ENCODE results near the gene PLA2G4A.

DNA sequence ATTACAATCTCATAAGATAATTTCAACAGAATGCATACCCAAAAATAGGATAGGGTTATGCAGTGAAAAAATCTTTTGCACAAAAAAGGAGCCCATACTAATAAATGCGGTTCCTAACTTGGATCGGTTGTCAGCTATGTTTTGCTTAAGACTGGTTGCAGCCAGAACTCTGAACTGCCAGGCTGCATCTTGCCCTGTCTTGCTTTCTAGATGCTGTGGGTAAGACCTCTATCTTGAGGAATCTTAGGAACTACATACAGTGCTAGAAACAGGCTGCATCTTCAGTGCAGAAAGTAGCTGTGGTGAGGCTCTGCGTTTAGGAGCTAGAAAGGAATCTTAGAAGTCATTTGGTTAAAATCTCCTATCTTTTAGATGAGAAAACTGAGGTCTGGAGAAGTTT, 45.6 kb upstream of the PLA2G4A start:
- TF ChIP-seq, protein P1, sequence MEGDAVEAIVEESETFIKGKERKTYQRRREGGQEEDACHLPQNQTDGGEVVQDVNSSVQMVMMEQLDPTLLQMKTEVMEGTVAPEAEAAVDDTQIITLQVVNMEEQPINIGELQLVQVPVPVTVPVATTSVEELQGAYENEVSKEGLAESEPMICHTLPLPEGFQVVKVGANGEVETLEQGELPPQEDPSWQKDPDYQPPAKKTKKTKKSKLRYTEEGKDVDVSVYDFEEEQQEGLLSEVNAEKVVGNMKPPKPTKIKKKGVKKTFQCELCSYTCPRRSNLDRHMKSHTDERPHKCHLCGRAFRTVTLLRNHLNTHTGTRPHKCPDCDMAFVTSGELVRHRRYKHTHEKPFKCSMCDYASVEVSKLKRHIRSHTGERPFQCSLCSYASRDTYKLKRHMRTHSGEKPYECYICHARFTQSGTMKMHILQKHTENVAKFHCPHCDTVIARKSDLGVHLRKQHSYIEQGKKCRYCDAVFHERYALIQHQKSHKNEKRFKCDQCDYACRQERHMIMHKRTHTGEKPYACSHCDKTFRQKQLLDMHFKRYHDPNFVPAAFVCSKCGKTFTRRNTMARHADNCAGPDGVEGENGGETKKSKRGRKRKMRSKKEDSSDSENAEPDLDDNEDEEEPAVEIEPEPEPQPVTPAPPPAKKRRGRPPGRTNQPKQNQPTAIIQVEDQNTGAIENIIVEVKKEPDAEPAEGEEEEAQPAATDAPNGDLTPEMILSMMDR (IDR thresholded peaks at IDR 0.05; ENCODE audit: poor library complexity, severe bottlenecking) = no peak
- TF ChIP-seq POLR2AphosphoS5 (IDR thresholded peaks at IDR 0.05) (no peak), RAD21 (conservative IDR thresholded peaks at IDR 0.05) (no peak), EP300 (conservative IDR thresholded peaks at IDR 0.05; ENCODE audit: poor library complexity, severe bottlenecking) (no peak), REST (IDR thresholded peaks at IDR 0.05; ENCODE audit: borderline replicate concordance) (no peak), EZH2 (IDR thresholded peaks at IDR 0.05; ENCODE audit: borderline replicate concordance, insufficient read depth, low read length, poor library complexity, severe bottlenecking) (no peak), TAF1 (IDR thresholded peaks at IDR 0.05; ENCODE audit: low read depth) (no peak), SMC3 (conservative IDR thresholded peaks at IDR 0.05; ENCODE audit: poor library complexity) (no peak)

All from neural cell (in vitro differentiated cells).